Endothelial cell of umbilical vein (primary cell): ENCODE data around the gene PRRX2. TPM values are rescaled to one million over a fixed set of nuclear protein-coding genes. Genes with fewer than 3 reads are reported as not detected.
A peak's percentile ranks its signal among the peaks of the same experiment; 100 is the strongest.

Source experiments
- BruUV-seq: library from RNA; stranded (reverse); fragments of 400-500 nt; replicated peaks from 2 replicates; lab custom pipeline; 2021; lab: Mats Ljungman, UMichigan
- CTCF ChIA-PET: fragments of 300-600, 350-600 bp; sonication (Branson Sonifier 250); formaldehyde crosslinking; loops from one replicate; lab custom pipeline; 2021; ENCODE audit warnings: antibody characterized with exemption, inconsistent platforms; lab: Charles Lee
- POLR2A ChIA-PET: fragments of 300-600, 350-600 bp; sonication (Branson Sonifier 250); formaldehyde crosslinking; loops from one replicate; lab custom pipeline; 2021; ENCODE audit warnings: antibody characterized with exemption, inconsistent platforms; lab: Charles Lee
- DNase-seq: peaks from one replicate; pipeline ENCODE4 v3.0.0-alpha.2; 2011; ENCODE audit warnings: low read depth, low spot score
- FAIRE-seq: peaks from 2 replicates; lab custom pipeline; 2011; peaks lifted over from hg19 to GRCh38; lab: Jason Lieb, UNC
- H2AFZ ChIP-seq: 2 replicates; pipeline ENCODE4 v1.6.0; 2012; ENCODE audit warnings: low read depth, low read length, control low read depth, inconsistent platforms
- H3K27ac ChIP-seq: 2 replicates; pipeline ENCODE4 v1.5.1; 2011; ENCODE audit warnings: low read depth, mild to moderate bottlenecking, control low read depth, low read length, moderate library complexity; ENCODE audit not compliant: insufficient read depth
- H3K27me3 ChIP-seq, 2 experiments: 2 replicates each; pipeline versions ENCODE4 v1.6.0 to v1.6.1; 2011; ENCODE audit warnings: low read length in 2 of 2, mixed read lengths in 1 of 2; ENCODE audit not compliant: control insufficient read depth in 2 of 2, insufficient read depth in 2 of 2
- H3K36me3 ChIP-seq, 2 experiments: 2 replicates in 1 of 2; 3 replicates in 1 of 2; pipeline ENCODE4 v1.5.1; 2011; ENCODE audit warnings: low read length in 2 of 2, mild to moderate bottlenecking in 1 of 2, moderate library complexity in 1 of 2; ENCODE audit not compliant: control insufficient read depth in 2 of 2, insufficient read depth in 2 of 2; ENCODE audit errors: extremely low read depth in 1 of 2
- H3K4me1 ChIP-seq: 3 replicates; pipeline ENCODE4 v1.5.1; 2011; ENCODE audit warnings: mild to moderate bottlenecking, low read length; ENCODE audit not compliant: control insufficient read depth, insufficient read depth; ENCODE audit errors: extremely low read depth
- H3K4me2 ChIP-seq: 2 replicates; pipeline ENCODE4 v1.6.1; 2011; ENCODE audit warnings: low read length, control low read depth, mixed read lengths; ENCODE audit not compliant: insufficient read depth
- H3K4me3 ChIP-seq, 3 experiments: fragments of 200-600 bp in 1 of 3; sonication (generic), shearing (Covaris generic) in 1 of 3; replicated peaks in 1 of 3; 2 replicates each; pipeline ENCODE4 v1.5.1; 2011 to 2016; ENCODE audit warnings: control low read depth in 3 of 3, low read length in 3 of 3, mild to moderate bottlenecking in 2 of 3, inconsistent platforms in 1 of 3, low read depth in 1 of 3, moderate library complexity in 1 of 3; ENCODE audit not compliant: insufficient read depth in 1 of 3
- H3K79me2 ChIP-seq: 2 replicates; pipeline ENCODE4 v1.6.0; 2012; ENCODE audit warnings: low read length, inconsistent platforms; ENCODE audit not compliant: control insufficient read depth, insufficient read depth
- H3K9ac ChIP-seq: replicated peaks from 2 replicates; pipeline ENCODE3; 2011; ENCODE audit warnings: low read length, control low read depth; ENCODE audit not compliant: insufficient read depth; ENCODE audit errors: extremely low read depth
- H3K9me1 ChIP-seq: replicated peaks from 3 replicates; pipeline ENCODE4 v1.6.0; 2011; ENCODE audit warnings: mild to moderate bottlenecking, low read length; ENCODE audit not compliant: control insufficient read depth, insufficient read depth; ENCODE audit errors: extremely low read depth
- H3K9me3 ChIP-seq: replicated peaks from 2 replicates; pipeline ENCODE4 v1.5.1; 2012; ENCODE audit warnings: low read length, inconsistent platforms; ENCODE audit not compliant: control insufficient read depth, insufficient read depth
- H4K20me1 ChIP-seq: replicated peaks from 2 replicates; pipeline ENCODE3; 2011; ENCODE audit warnings: mild to moderate bottlenecking, low read length; ENCODE audit not compliant: control insufficient read depth, insufficient read depth; ENCODE audit errors: extremely low read depth
- EZH2 ChIP-seq: IDR thresholded peaks from 2 replicates; pipeline ENCODE4 v1.6.1; 2012; ENCODE audit warnings: borderline replicate concordance, low read depth, mild to moderate bottlenecking, moderate library complexity, low read length, inconsistent platforms; ENCODE audit not compliant: severe bottlenecking
- FOS ChIP-seq: IDR thresholded peaks from 2 replicates; pipeline ENCODE4 v1.6.1; 2011; ENCODE audit warnings: mild to moderate bottlenecking, low read length, moderate library complexity, borderline replicate concordance; ENCODE audit not compliant: insufficient read depth
- GATA2 ChIP-seq: IDR thresholded peaks from 2 replicates; pipeline ENCODE4 v1.7.0; 2011; ENCODE audit warnings: low read depth, mild to moderate bottlenecking, moderate library complexity, mixed read lengths, low read length; ENCODE audit not compliant: insufficient read length, insufficient read depth
- JUN ChIP-seq: IDR thresholded peaks from 2 replicates; pipeline ENCODE4 v1.6.1; 2011; ENCODE audit warnings: borderline replicate concordance, low read depth; ENCODE audit not compliant: insufficient read length, insufficient read depth
- MYC ChIP-seq: IDR thresholded peaks from one replicate; pipeline ENCODE4 v1.6.1; 2011; ENCODE audit warnings: mild to moderate bottlenecking, low read depth, low read length
- POLR2A ChIP-seq: IDR thresholded peaks from 2 replicates; pipeline ENCODE4 v1.6.1; 2012; ENCODE audit warnings: low read depth, mild to moderate bottlenecking, control low read depth, low read length
- POLR2AphosphoS5 ChIP-seq: IDR thresholded peaks from 2 replicates; pipeline ENCODE4 v1.6.1; 2012; ENCODE audit warnings: low read depth, mild to moderate bottlenecking, control low read depth, low read length, moderate library complexity; ENCODE audit not compliant: insufficient read depth
- dilution Hi-C: fragments of 300-500 bp; cut with MboI; formaldehyde crosslinking; loops from one replicate; pipeline ENCODE4 v1.15.0; 2019; ENCODE audit warnings: low sequenced_read_pairs; ENCODE audit not compliant: extremely low pct_ligation_motif_present
- intact Hi-C: fragments of 100-400 bp; cut with micrococcal nuclease; formaldehyde crosslinking; loops from one replicate; pipeline ENCODE4 v1.10.0; 2022
- polyA plus RNA-seq, 4 experiments: library from polyadenylated mRNA; depleted of rRNA in 3 of 4; stranded (reverse) in 3 of 4; unstranded in 1 of 4; fragments of >200 nt; gene quantifications; 2 replicates each; pipeline versions ENCODE4 v1.2.1 to v1.2.3, GENCODE V29; 2011 to 2012; ENCODE audit warnings: missing spikeins in 1 of 4
- total RNA-seq: library from RNA; stranded (reverse); gene quantifications from 2 replicates; pipeline ENCODE4 v1.2.3, GENCODE V29; 2021
- TF ChIP-seq, protein P1 (sequence below), 2 donors: IDR thresholded peaks; 1 replicate in 1 of 2; 2 replicates in 1 of 2; pipeline ENCODE4 v1.5.1; 2011; ENCODE audit warnings: low read length in 2 of 2, mild to moderate bottlenecking in 2 of 2, moderate library complexity in 2 of 2, control low read depth in 1 of 2, inconsistent platforms in 1 of 2, low read depth in 1 of 2; ENCODE audit not compliant: insufficient read depth in 1 of 2; ENCODE audit errors: extremely low read depth in 1 of 2
- TF ChIP-seq, protein P2 (sequence below): IDR thresholded peaks from 2 replicates; pipeline ENCODE4 v1.6.1; 2011; ENCODE audit not compliant: insufficient read depth, insufficient read length

The PRRX2 gene
- total and polyA plus RNA-seq, 2 donors (not counting 3 experiments of a cell fraction or from before 2014, with no cell fraction given) = 0.19 to 0.77 TPM

DNA sequence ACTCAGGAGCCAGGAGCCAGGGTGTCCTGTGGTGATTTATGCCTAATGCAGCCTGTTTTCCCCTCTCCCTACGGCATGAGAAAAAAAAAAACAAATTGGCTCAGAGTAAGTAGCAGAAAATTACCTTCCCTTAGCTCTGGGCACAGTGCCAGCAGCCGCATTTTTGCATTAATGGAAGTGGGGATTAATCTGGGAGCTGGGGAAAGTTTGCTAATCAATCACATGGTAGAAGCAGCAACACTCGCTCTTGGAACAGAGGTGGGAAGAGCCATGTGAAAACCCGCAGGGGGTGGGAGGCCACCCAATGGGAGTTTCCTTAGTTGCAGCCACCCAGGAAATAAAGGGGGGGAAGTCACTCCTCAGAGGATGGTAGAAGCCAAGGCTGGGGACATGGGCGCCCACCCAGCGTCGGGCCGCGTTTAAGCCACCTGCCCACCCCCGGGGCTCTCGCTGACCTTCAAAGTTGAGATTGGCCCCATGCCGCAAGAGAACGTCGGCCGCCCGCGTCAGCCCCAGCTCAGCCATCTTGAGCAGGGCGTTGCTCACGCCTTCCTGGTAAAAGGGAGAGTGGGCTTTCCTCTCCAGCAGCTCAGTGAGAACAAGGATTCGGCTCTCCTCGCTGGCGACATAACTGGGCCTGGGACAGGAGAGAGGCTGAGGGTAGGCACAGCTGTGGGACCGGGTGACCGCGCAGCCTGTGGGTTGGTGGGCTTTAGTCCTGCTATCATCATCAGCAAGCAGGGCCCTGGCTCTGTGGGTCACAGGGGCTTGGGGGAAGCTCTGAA, 25.2 kb upstream of the PRRX2 start:
- Histone ChIP-seq H3K9ac (no peak overlapping the region), H4K20me1 (no peaks in the 10 kb centered on the region), H3K27ac (no peak overlapping the region), H3K36me3 (peaks cover 10 to 29% of the 10 kb centered on the region in 2 experiments), H3K4me1 (peaks cover 10% of the 10 kb centered on the region), H3K79me2 (peaks cover 24% of the 10 kb centered on the region), H3K4me3 (no peak overlapping the region), H3K27me3 (no peaks in the 10 kb centered on the region), H3K9me3 (no peaks in the 10 kb centered on the region), H2AFZ (no peak overlapping the region), H3K9me1 (no peaks in the 10 kb centered on the region), H3K4me2 (peak overlapping the region; percentile 76)
- no peak for DNase-seq
- TF ChIP-seq POLR2A (no peak), POLR2AphosphoS5 (no peak), MYC (no peak), JUN (no peak), GATA2 (no peak), EZH2 (no peak), FOS (no peak)
- TF ChIP-seq, protein P1, sequence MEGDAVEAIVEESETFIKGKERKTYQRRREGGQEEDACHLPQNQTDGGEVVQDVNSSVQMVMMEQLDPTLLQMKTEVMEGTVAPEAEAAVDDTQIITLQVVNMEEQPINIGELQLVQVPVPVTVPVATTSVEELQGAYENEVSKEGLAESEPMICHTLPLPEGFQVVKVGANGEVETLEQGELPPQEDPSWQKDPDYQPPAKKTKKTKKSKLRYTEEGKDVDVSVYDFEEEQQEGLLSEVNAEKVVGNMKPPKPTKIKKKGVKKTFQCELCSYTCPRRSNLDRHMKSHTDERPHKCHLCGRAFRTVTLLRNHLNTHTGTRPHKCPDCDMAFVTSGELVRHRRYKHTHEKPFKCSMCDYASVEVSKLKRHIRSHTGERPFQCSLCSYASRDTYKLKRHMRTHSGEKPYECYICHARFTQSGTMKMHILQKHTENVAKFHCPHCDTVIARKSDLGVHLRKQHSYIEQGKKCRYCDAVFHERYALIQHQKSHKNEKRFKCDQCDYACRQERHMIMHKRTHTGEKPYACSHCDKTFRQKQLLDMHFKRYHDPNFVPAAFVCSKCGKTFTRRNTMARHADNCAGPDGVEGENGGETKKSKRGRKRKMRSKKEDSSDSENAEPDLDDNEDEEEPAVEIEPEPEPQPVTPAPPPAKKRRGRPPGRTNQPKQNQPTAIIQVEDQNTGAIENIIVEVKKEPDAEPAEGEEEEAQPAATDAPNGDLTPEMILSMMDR (IDR thresholded peaks at IDR 0.05; ENCODE audit: extremely low read depth in 1 of 2, insufficient read depth in 1 of 2, low read depth in 1 of 2, low read length in 2 of 2) = no peak
- TF ChIP-seq, protein P2, sequence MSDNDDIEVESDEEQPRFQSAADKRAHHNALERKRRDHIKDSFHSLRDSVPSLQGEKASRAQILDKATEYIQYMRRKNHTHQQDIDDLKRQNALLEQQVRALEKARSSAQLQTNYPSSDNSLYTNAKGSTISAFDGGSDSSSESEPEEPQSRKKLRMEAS = no peak
- peak; percentile 42 for FAIRE-seq
- TSS peak; percentile 4 for BruUV-seq
- CTCF ChIA-PET = interaction anchor here (1.0 to 4.7 kb wide), 7 partner anchors 13 to 509 kb away, joined by 3 to 27 read pairs (median 5); partner anchors contain the start of genes C9orf50 and NTMT1
- POLR2A ChIA-PET = interaction anchor here (0.7 kb wide), 1 partner anchor 359 kb away, joined by 3 read pairs; no protein-coding TSS in a partner anchor
- intact Hi-C loops = no loop called here
- dilution Hi-C loops = no loop called here
